Naive thymus-derived CD4-positive, alpha-beta T cell (primary cell): ENCODE results near the gene LEMD1. TPM values are rescaled to one million over a fixed set of nuclear protein-coding genes. Genes with fewer than 3 reads are reported as not detected.
"Not testable (repeated sequence)": the region's sequence is repeated elsewhere in the genome, so short reads cannot be mapped to it uniquely, and the experiment has no call there.

ENCODE experiments used
- ATAC-seq: fragments of 150-1000 bp; cut with Tn5 transposase; 2 replicates; pipeline ENCODE4 v1.10.0; 2021; ENCODE audit warnings: mild to moderate bottlenecking, moderate library complexity
- CTCF ChIA-PET: fragments of 350-600 bp; sonication (Branson Sonifier 250); formaldehyde crosslinking; loops from one replicate; lab custom pipeline; 2021; ENCODE audit warnings: antibody characterized with exemption; lab: Charles Lee
- POLR2A ChIA-PET: fragments of 350-600 bp; sonication (Branson Sonifier 250); formaldehyde crosslinking; loops from one replicate; lab custom pipeline; 2021; ENCODE audit warnings: antibody characterized with exemption, inconsistent platforms; lab: Charles Lee
- DNase-seq, 9 donors: peaks; one replicate each; pipeline versions ENCODE4 v3.0.0 to v3.0.0-alpha.2; 2020 to 2022; ENCODE audit warnings: mixed read lengths in 1 of 9
- H3K27ac ChIP-seq: one replicate; pipeline ENCODE4 v1.7.0; 2013; ENCODE audit warnings: mild to moderate bottlenecking, low read depth, low read length, moderate library complexity
- H3K27me3 ChIP-seq, 2 donors: one replicate each; pipeline ENCODE4 v1.7.0; 2013; ENCODE audit warnings: low read length in 2 of 2, mild to moderate bottlenecking in 2 of 2, moderate library complexity in 2 of 2; ENCODE audit not compliant: control insufficient read depth in 2 of 2, insufficient read depth in 2 of 2
- H3K36me3 ChIP-seq, 3 experiments: 1 replicate in 2 of 3; 2 replicates in 1 of 3; pipeline ENCODE4 v1.7.0; 2013; ENCODE audit warnings: low read length in 3 of 3, mild to moderate bottlenecking in 3 of 3, moderate library complexity in 1 of 3; ENCODE audit not compliant: insufficient read depth in 3 of 3, control insufficient read depth in 2 of 3
- H3K4me1 ChIP-seq, 2 donors: one replicate each; pipeline ENCODE4 v1.7.0; 2013; ENCODE audit warnings: low read length in 2 of 2, mild to moderate bottlenecking in 2 of 2, moderate library complexity in 1 of 2; ENCODE audit not compliant: control insufficient read depth in 2 of 2, insufficient read depth in 2 of 2
- H3K4me3 ChIP-seq: 2 replicates; pipeline ENCODE4 v1.7.0; 2013; ENCODE audit warnings: mild to moderate bottlenecking, low read length
- H3K9me3 ChIP-seq, 3 experiments: 1 replicate in 2 of 3; 2 replicates in 1 of 3; pipeline ENCODE4 v1.7.0; 2013; ENCODE audit warnings: low read length in 3 of 3; ENCODE audit not compliant: control insufficient read depth in 2 of 3
- H3K27ac Mint-ChIP-seq, 9 donors: one replicate each; pipeline ENCODE4 v1.8.0; 2020 to 2022; ENCODE audit warnings: mixed read lengths in 9 of 9, mild to moderate bottlenecking in 8 of 9, moderate library complexity in 5 of 9, inconsistent platforms in 2 of 9
- H3K27me3 Mint-ChIP-seq, 5 donors: one replicate each; pipeline ENCODE4 v1.8.0; 2021 to 2022; ENCODE audit warnings: mixed read lengths in 5 of 5, mild to moderate bottlenecking in 1 of 5
- H3K36me3 Mint-ChIP-seq, 5 donors: one replicate each; pipeline ENCODE4 v1.8.0; 2020 to 2022; ENCODE audit warnings: mixed read lengths in 5 of 5, mild to moderate bottlenecking in 3 of 5, inconsistent platforms in 1 of 5
- H3K4me1 Mint-ChIP-seq, 7 donors: one replicate each; pipeline ENCODE4 v1.8.0; 2020 to 2022; ENCODE audit warnings: mixed read lengths in 7 of 7, mild to moderate bottlenecking in 3 of 7, inconsistent platforms in 1 of 7
- H3K4me3 Mint-ChIP-seq, 10 donors: one replicate each; pipeline ENCODE4 v1.8.0; 2020 to 2022; ENCODE audit warnings: mild to moderate bottlenecking in 10 of 10, mixed read lengths in 10 of 10, moderate library complexity in 6 of 10, inconsistent platforms in 2 of 10
- H3K9me3 Mint-ChIP-seq, 11 donors: one replicate each; pipeline ENCODE4 v1.8.0; 2020 to 2022; ENCODE audit warnings: mixed read lengths in 11 of 11, mild to moderate bottlenecking in 4 of 11, inconsistent platforms in 1 of 11, moderate library complexity in 1 of 11
- intact Hi-C, 2 donors: fragments of 100-400 bp; cut with micrococcal nuclease; formaldehyde crosslinking; loops; one replicate each; pipeline ENCODE4 v1.15.1; 2023
- polyA plus RNA-seq, 2 donors: library from polyadenylated mRNA; unstranded; fragments of 300-500 nt; fragmentation: Illumina TruSeq; gene quantifications; one replicate each; pipeline ENCODE4 v1.2.3, GENCODE V29; 2021
- total RNA-seq, 6 experiments: library from RNA in 5 of 6; stranded (reverse) in 5 of 6; gene quantifications; 1 replicate in 5 of 6; 2 replicates in 1 of 6; pipeline ENCODE4 v1.2.3 and lab custom pipeline; 2021 to 2026

LEMD1 gene
- total and polyA plus RNA-seq, 7 experiments from 2014 or later = 0.97 TPM; not detected in 6

DNA sequence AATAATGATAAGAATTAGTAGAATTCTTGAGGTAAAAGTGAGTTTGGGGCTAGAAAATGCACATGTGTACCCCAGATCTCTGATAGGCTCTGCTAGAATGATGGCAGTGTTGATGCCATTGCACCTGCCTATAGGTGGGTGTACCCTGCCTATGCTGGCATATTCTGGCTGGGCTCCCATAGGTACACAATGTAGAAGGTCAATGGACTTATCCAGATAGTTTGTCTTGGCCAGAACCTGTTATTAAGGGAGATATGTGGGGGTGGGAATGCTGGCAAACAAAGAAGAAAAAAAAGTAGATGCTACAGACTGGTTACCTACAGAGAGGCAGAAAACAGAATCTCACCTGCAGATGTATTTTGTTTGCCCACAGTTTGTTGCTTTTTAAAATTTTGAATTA lies 51.1 kb downstream of the LEMD1 start:
- peaks cover 9 to 19% (median 17%) of the 10 kb centered on the region in 7 donors for H3K4me1 Mint-ChIP-seq

GRCh38 chr1:205369701-205370123 lies 52.1 kb downstream of the LEMD1 start:
- H3K4me3 Mint-ChIP-seq = no peak overlapping the region
- no peak overlapping the region for H3K27ac Mint-ChIP-seq
- ATAC-seq (no peak), DNase-seq (no peak)
- intact Hi-C loops = no loop called here
- peaks cover 8 to 17% (median 14%) of the 10 kb centered on the region in 7 donors for H3K4me1 Mint-ChIP-seq
- ChIA-PET POLR2A (no interaction called here), CTCF (no interaction called here)
- no peaks in the 10 kb centered on the region for H3K36me3 Mint-ChIP-seq
- H3K27ac ChIP-seq = no peak overlapping the region
- no peaks in the 10 kb centered on the region for H3K27me3 ChIP-seq
- no peak overlapping the region for H3K4me3 ChIP-seq
- peaks cover 0 to 2% (median 0%) of the 10 kb centered on the region in 11 donors for H3K9me3 Mint-ChIP-seq
- H3K36me3 ChIP-seq = no peaks in the 10 kb centered on the region
- H3K9me3 ChIP-seq = no peaks in the 10 kb centered on the region
- peaks cover 6 to 10% of the 10 kb centered on the region in 2 donors for H3K4me1 ChIP-seq
- peaks cover 0 to 45% (median 10%) of the 10 kb centered on the region in 5 donors for H3K27me3 Mint-ChIP-seq

More for the DNA sequence above, 51.1 kb downstream of the LEMD1 start:
- CTCF ChIA-PET = interaction anchor here (0.6 kb wide), 2 partner anchors 17 to 239 kb away, joined by 3 read pairs; no protein-coding TSS in a partner anchor
- intact Hi-C loops = no loop called here
- DNase-seq (no peak), ATAC-seq (no peak)
- no peak overlapping the region for H3K27ac Mint-ChIP-seq
- peaks cover 0 to 2% (median 0%) of the 10 kb centered on the region in 11 donors for H3K9me3 Mint-ChIP-seq
- no peak overlapping the region for H3K27ac ChIP-seq
- H3K36me3 Mint-ChIP-seq = no peaks in the 10 kb centered on the region
- H3K4me1 ChIP-seq = peaks cover 6 to 13% of the 10 kb centered on the region in 2 donors
- H3K27me3 ChIP-seq = no peaks in the 10 kb centered on the region
- no peak overlapping the region for H3K4me3 ChIP-seq
- H3K27me3 Mint-ChIP-seq = peaks cover 0 to 45% (median 12%) of the 10 kb centered on the region in 5 donors
- H3K36me3 ChIP-seq = no peaks in the 10 kb centered on the region
- no peak overlapping the region for H3K4me3 Mint-ChIP-seq
- no peaks in the 10 kb centered on the region for H3K9me3 ChIP-seq
- POLR2A ChIA-PET = no interaction called here

GRCh38 chr1:205368478-205368877 lies 53.4 kb downstream of the LEMD1 start:
- Histone ChIP-seq H3K27ac (no peak overlapping the region), H3K4me1 (no peaks in the 10 kb centered on the region), H3K9me3 (no peaks in the 10 kb centered on the region), H3K27me3 (no peaks in the 10 kb centered on the region), H3K4me3 (no peak overlapping the region), H3K36me3 (no peaks in the 10 kb centered on the region)
- DNase-seq (no peak), ATAC-seq (no peak)
- intact Hi-C loops = no loop called here
- H3K4me3 Mint-ChIP-seq = no peak overlapping the region
- ChIA-PET POLR2A (no interaction called here), CTCF (interaction anchor here (0.6 kb wide), 1 partner anchor 117 kb away, joined by 3 read pairs; no protein-coding TSS in a partner anchor)
- peaks cover 0 to 4% (median 2%) of the 10 kb centered on the region in 7 donors for H3K4me1 Mint-ChIP-seq
- H3K36me3 Mint-ChIP-seq = no peaks in the 10 kb centered on the region
- no peak overlapping the region for H3K27ac Mint-ChIP-seq
- peaks cover 0 to 2% (median 0%) of the 10 kb centered on the region in 11 donors for H3K9me3 Mint-ChIP-seq
- peaks cover 0 to 34% (median 5%) of the 10 kb centered on the region in 5 donors for H3K27me3 Mint-ChIP-seq

DNA sequence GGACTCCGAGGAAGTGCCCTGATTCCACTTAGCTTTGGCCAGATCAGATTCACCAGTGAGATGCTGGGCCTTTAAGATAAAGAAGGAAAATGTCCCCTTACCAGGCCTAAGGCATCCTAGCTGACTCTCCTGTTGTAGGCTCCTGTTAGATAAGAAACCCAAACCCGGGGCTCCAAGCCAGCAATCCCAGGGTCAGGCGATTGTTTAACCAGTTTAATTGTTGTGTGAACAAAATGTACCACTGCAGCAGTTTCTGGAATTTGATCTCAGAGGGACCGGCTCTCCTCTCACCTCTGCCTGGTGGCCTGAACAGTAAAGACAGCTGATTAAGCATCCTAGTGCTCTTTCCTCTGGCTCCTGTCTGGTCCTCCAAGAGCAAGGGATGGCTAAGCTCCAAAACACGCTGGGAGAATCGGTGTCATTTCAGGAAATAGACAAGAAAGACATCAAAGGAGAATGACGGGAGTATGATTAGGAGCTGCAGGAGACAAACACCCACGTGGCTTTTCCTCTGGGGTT lies 55.9 kb downstream of the LEMD1 start:
- CTCF ChIA-PET = interaction anchor here (1.0 to 1.1 kb wide), 2 partner anchors 12 to 119 kb away, joined by 3 read pairs; no protein-coding TSS in a partner anchor
- Mint-ChIP-seq H3K27me3 (peaks cover 0 to 34% (median 5%) of the 10 kb centered on the region in 5 donors), H3K36me3 (no peaks in the 10 kb centered on the region), H3K4me1 (no peaks in the 10 kb centered on the region), H3K4me3 (no peak overlapping the region), H3K9me3 (peaks cover 0 to 2% (median 0%) of the 10 kb centered on the region in 11 donors), H3K27ac (no peak overlapping the region)
- Histone ChIP-seq H3K27me3 (no peaks in the 10 kb centered on the region), H3K9me3 (no peaks in the 10 kb centered on the region), H3K4me3 (no peak overlapping the region), H3K36me3 (no peaks in the 10 kb centered on the region), H3K27ac (no peak overlapping the region), H3K4me1 (no peaks in the 10 kb centered on the region)
- DNase-seq (no peak), ATAC-seq (no peak)
- intact Hi-C loops = no loop called here
- POLR2A ChIA-PET = no interaction called here

GRCh38 chr1:205365086-205365485 lies 56.8 kb downstream of the LEMD1 start:
- H3K9me3 Mint-ChIP-seq, DNase-seq, H3K27me3 ChIP-seq, ATAC-seq, H3K36me3 Mint-ChIP-seq, H3K9me3 ChIP-seq, H3K4me3 ChIP-seq, H3K4me1 ChIP-seq, H3K4me3 Mint-ChIP-seq, H3K36me3 ChIP-seq, CTCF ChIA-PET, intact Hi-C loops, H3K27ac Mint-ChIP-seq, H3K27ac ChIP-seq, H3K4me1 Mint-ChIP-seq: not testable (repeated sequence)
- POLR2A ChIA-PET = interaction anchor here (0.7 kb wide), 1 partner anchor 67 kb away, joined by 3 read pairs; no protein-coding TSS in a partner anchor
- peaks cover 0 to 36% (median 5%) of the 10 kb centered on the region in 5 donors for H3K27me3 Mint-ChIP-seq

DNA sequence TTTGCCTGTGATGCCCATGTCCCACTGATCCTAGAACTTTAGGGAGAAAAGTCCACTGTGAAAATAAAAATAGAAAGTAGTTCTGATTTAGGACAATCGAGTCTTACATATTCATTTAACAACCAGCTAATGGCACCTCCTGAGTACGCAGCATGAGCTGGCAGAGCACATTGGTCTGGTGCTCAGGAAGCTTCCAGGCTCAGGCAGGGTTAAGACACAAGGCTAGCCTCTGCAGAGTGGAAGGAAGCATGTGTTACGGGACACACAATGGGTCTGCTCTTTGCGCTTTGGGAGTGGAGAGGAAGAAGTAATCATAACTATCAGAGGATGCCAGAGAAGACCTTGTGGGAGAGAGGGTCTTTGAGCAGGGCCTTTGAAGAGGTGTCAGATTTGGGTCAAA lies 61.0 kb downstream of the LEMD1 start:
- intact Hi-C loops = no loop called here
- Histone ChIP-seq H3K4me3 (no peak overlapping the region), H3K27me3 (no peaks in the 10 kb centered on the region), H3K36me3 (no peaks in the 10 kb centered on the region), H3K4me1 (no peaks in the 10 kb centered on the region), H3K9me3 (no peaks in the 10 kb centered on the region), H3K27ac (no peak overlapping the region)
- Mint-ChIP-seq H3K36me3 (no peaks in the 10 kb centered on the region), H3K9me3 (no peaks in the 10 kb centered on the region), H3K4me1 (peaks cover 0 to 4% (median 0%) of the 10 kb centered on the region in 7 donors), H3K27me3 (peaks cover 11 to 50% (median 15%) of the 10 kb centered on the region in 5 donors), H3K27ac (no peak overlapping the region), H3K4me3 (no peak overlapping the region)
- no peak for ATAC-seq
- no peak for DNase-seq
- CTCF ChIA-PET = no interaction called here
- POLR2A ChIA-PET = no interaction called here
